ENCODE measurements around the gene TXNDC12.
"Not testable (repeated sequence)": the region's sequence is repeated elsewhere in the genome, so short reads cannot be mapped to it uniquely, and the experiment has no call there.

Gene TXNDC12

GRCh38 chr1:52055066-52055865 is at the start of gene TXNDC12:
TSS of gene TXNDC12 (minus strand) at chr1:52055191. CDS start at chr1:52055096, 95 bp downstream.
- FAIRE-seq: no peak

DNA sequence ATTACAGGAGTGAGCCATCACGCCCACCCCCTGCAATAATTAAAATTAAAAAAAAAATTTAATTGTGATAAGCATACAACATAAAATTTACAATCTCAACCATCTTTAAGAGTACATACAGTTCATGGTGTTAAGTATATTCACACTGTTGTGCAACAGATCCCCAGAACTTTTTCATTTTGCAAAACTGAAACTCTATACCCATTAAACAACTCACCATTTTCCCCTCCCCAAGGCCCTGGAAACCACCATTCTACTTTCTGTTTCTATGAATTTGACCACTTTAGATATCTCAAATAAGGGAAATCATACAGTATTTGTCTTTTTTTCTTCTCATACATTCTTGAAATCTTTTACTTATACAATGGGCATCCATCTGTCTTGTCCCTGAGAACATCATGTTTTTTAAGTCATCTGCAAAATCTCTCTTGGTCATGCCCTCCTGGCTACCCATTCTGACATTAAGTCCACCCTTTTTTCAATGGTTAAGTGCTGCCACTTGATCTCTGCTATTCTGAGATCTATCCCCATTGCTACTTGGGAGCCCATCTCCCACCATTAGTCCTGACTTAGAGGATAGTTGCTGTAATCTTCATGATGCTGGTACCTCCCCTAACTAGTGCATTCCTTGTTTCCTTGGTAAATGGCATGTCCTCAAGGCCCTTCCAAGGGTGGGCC is 47.5 kb upstream of the TXNDC12 start:
- no peak for FAIRE-seq

DNA sequence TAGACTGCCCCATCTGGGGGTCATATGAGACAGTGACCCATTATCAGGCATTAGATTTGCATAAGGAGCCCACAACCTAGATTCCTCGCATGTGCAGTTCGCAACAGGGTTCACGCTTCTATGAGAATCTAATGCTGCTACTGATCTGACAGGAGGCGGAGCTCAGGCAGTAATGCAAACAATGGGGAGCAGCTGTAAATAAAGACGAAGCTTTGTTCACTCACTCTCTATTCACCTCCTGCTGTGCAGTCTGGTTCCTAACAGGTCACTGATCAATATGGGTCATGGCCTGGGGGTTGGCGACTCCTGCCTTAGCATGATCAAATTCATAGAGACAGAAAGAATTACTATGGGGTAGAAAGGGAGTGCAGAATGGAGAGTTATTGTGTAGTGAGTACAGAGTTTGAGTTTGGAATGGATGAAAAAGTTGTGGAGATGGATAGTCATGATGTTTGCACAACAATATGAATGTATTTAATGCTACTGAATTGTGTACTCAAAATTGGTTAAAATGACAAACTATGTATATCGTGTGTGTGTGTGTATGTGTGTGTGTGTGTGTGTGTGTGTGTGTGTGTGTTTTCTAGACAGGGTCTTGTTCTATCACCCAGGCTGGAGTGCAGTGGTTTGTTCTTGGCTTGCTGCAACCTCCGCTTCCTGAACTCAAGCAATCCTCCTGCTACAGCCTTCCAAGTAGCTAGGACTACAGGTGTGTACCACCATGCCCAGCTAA is 43.3 kb upstream of the TXNDC12 start:
- no peak for FAIRE-seq

GRCh38 chr1:52096216-52096615 is 41.2 kb upstream of the TXNDC12 start:
- no peak for FAIRE-seq

DNA sequence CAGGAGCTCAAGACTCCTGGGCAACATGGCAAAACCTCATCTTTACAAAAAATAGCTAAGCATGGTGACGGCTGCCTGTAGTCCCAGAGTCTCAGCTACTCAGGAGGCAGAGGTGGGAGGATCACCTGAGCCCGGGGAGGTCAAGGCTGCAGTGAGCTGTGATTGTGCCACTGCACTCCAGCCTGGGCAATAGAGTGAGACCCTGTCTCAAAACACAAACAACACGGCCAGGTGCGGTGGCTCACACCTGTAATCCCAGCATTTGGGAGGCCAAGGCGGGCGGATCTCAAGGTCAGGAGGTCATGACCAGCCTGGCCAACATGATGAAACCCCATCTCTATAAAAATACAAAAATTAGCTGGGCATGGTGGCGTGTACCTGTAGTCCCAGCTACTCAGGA is 39.3 kb upstream of the TXNDC12 start:
- FAIRE-seq: not testable (repeated sequence)

DNA sequence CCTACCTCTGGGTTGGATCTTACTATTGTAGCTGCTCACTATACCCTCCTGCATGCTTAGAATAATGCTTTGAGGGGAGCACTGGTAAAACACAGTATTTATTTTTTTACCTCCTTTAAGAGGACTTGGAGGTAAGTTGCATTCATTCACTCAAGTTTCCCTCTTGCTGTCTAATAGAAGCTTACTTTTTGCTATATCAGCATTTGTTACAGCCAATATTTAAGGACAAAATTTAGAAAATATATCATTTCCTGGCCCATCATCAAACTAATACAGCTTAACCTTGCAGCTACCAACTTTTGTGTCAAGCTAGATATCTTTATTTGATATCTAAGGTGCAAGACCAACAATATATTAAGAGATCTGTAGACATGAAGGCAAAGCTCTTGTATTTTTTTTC is 32.9 kb upstream of the TXNDC12 start:
- FAIRE-seq: not testable (repeated sequence)

DNA sequence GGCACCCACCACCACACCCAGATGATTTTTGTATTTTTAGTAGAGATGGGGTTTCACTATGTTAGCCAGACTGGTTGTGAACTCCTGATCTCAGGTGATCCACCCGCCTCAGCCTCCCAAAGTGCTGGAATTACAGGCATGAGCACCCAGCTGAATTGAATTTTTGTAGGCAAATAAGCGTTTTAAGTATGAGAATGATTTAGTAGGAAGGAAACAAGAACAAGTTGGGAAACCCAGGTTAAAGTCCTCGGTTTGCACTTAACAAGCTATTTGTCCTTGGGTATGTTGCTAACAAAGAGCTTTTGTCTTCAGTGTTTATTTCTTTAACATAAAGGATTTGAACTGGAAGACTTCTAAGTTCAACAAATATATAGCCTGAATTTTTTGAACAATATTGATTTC is 25.0 kb upstream of the TXNDC12 start:
- no peak for FAIRE-seq

DNA sequence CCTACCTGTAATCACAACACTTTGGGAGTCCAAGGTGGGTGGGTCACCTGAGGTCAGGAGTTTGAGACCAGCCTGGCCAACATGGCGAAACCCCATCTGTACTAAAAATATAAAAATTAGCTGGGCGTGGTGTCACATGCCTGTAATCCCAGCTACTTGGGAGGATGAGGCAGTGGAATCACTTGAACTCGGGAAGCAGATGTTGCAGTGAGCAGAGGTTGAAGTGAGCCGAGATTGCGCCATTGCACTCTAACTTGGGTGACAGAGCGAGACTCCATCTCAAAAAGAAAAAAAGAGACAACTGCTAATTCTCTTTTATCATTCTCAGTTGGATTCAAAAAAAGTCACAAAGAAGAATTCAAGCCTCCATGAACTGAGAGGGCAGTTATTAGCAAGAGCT is 22.3 kb upstream of the TXNDC12 start:
- FAIRE-seq: not testable (repeated sequence)

DNA sequence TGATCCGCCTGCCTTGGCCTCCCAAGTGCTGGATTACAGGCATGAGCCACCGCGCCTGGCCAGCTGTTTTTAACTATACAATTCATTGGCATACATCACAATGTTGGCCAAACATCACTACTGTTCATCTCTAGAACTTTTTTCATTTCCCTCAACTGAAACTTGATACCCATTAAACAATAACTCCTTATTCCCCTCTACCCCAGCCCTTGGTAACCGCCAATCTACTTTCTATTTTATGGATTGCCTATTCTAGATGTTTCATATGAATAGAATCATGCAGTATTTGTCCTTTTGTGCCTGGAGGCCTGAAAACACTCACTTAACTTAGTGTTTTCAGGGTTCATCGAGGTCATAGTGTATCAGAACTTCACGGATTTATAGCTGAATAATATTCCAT is 17.3 kb upstream of the TXNDC12 start:
- FAIRE-seq: no peak

DNA sequence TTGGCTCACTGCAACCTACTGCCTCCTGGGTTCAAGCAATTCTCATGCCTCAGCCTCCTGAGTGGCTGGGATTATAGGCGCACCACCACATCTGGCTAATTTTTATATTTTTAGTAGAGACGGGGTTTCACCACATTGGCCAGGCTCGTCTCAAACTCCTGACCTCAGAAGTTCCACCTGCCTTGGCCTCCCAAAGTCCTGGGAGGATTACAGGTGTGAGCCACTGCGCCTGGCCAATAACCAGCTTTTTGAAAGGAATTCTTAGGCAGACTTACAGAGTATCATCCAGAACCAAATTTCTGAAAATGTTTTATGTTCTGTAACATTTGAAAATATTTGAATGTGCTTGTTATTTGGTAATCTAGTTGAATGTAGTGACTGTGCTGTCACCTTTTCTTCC is 15.7 kb upstream of the TXNDC12 start:
- FAIRE-seq: no peak

- no peak for FAIRE-seq
Measured at GRCh38 chr1:52063192-52063591, 8.2 kb upstream of the TXNDC12 start.

DNA sequence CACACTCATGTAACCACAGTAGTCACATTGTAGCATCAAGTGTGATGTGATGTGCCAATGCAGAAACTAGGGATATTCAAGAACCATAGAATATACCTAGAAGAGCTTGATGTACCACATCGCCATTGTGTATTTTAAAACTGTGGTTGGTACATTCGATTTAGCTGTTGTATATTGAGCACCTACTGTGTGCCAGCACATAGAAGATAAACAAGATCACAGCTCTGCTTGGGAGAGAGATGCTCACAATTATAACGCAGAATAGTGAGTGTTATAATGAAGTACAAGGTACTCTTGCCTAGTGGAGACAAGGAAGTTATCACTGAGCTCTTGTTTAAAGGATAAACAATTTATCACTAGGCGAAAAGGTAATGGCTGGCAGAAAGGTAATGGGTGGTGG is 5.8 kb upstream of the TXNDC12 start:
- no peak for FAIRE-seq

DNA sequence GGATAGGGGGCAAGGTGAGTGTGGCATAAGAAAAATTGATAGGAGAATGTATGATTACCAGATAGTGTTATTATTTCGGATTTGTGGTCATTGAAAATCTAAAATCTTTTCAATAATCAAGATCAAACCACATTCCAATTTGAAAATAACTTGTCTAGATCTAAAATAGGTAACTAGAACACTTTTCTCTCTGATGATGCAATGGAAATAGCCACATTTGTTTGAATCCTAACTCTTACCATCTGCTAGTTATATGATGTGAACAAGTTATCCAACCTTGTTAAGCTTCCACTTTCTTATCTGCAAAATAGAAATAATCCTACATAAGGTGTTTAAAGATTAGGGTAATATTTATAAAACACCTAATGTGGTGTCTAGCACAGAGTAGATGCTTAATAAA is 4.9 kb upstream of the TXNDC12 start:
- no peak for FAIRE-seq

- no peak for FAIRE-seq
Measured at GRCh38 chr1:52059321-52059720, 4.3 kb upstream of the TXNDC12 start.

GRCh38 chr1:52057876-52058415 is 3.0 kb upstream of the TXNDC12 start:
- FAIRE-seq: no peak

DNA sequence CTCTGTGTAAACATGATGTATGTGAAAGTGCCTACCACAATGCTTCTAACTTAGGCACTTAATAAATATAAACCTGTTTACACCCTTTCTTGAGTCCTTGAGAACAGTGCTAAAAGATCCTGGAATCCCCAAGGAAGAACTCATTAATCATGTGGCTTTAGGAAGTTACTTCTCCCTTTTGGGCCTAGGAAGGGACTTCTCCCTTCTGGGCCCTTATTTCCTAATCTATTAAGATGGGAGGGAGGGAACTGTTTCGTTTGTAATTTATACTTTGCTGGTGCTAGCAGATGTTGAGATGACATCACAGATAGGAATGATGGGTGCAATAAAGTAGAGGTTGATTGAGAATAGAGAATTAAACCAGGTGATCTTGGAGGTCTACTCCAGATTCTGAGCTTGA is 2.3 kb upstream of the TXNDC12 start:
- FAIRE-seq: no peak

GRCh38 chr1:52056937-52057231 is 1.9 kb upstream of the TXNDC12 start:
- no peak for FAIRE-seq

- peak; percentile 78 for FAIRE-seq
Measured at GRCh38 chr1:52056163-52056936, 1.4 kb upstream of the TXNDC12 start, which contains the start of gene BTF3L4. TSS of gene BTF3L4 (plus strand) at chr1:52056295. CDS start at chr1:52059848, 3,553 bp downstream.

GRCh38 chr1:52055866-52056162 is 823 bp upstream of the TXNDC12 start:
- no peak for FAIRE-seq

DNA sequence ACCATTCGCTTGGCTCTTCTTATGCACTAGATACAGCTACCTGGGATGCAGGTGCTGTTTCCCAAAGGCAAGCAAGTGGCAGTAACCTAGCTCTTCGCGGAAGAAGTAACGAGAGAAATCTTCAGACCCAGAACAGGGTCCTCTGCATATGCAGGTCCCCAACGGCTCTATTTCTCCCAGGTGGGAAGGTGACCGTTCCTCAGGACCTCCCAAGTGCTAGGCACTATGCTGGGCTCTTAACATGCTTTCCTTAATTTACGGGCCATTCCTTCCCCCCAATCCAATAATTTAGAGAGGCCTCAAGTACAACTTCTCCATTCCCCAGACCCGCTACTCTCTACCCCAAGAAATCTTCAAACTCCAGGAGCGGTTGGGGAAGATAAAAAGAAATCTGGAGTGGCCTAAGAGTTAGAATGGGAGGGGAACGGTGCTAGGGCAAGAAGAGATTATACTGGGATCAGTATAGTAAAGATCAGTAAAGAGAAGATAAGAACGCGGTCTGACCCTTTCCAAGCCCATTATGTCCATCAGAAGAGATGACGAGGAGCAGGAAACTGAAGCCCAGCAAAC is 410 bp downstream of the TXNDC12 start:
- FAIRE-seq: no peak

DNA sequence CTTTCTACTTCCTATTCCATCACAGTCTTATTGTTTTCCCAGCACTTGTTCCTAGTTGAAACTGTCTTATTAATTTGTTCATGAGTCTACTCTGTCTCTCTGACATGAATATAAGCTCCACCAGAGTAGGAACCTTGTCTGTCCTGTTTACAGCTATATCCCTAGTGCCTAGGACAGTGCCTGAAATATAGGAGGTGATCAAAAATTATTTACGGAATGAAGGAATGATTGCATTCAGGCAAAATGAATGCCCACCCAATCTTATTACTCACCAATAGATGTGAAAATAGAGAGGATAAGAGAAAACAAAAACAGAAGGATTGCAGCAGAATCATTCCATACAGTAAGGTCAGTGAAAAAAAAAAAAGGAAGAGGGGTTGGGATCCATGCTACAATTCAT is 1.1 kb downstream of the TXNDC12 start:
- FAIRE-seq: no peak

- not testable (repeated sequence) for FAIRE-seq
Measured at GRCh38 chr1:52049337-52049736, 5.7 kb downstream of the TXNDC12 start.
